ENCODE measurements around the gene IPO5. TPM values are rescaled to one million over a fixed set of nuclear protein-coding genes. Genes with fewer than 3 reads are reported as not detected.

The IPO5 gene
- total RNA-seq, 1 donor from 2014 or later, result 83.6 TPM

GRCh38 chr13:97913206-97913605, 40.3 kb upstream of the IPO5 start:
- no peak for TF ChIP-seq CTCF (IDR thresholded peaks at IDR 0.05)
- Histone ChIP-seq H3K36me3 (no peaks in the 10 kb centered on the region), H3K27ac (no peak overlapping the region), H3K4me3 (no peak overlapping the region), H3K4me1 (no peaks in the 10 kb centered on the region), H3K9me3 (peaks cover 4% of the 10 kb centered on the region), H3K27me3 (ENCODE audit: low read depth) (no peaks in the 10 kb centered on the region)
- no peak for DNase-seq
- ATAC-seq, result no peak
- intact Hi-C loops (cut with DNase I), result no loop called here

- ATAC-seq, result no peak
- H3K27ac ChIP-seq, result no peak overlapping the region
- no peak overlapping the region for H3K4me3 ChIP-seq
- no peaks in the 10 kb centered on the region for H3K4me1 ChIP-seq
- H3K36me3 ChIP-seq, result no peaks in the 10 kb centered on the region
- TF ChIP-seq CTCF (IDR thresholded peaks at IDR 0.05), result no peak
- no peak for DNase-seq
- H3K27me3 ChIP-seq (ENCODE audit: low read depth), result no peaks in the 10 kb centered on the region
- peaks cover 4% of the 10 kb centered on the region for H3K9me3 ChIP-seq
- intact Hi-C loops (cut with DNase I), result no loop called here
These were observed 38.9 kb upstream of the IPO5 start for GRCh38 chr13:97914540-97914939.

GRCh38 chr13:97921176-97921816, 32.2 kb upstream of the IPO5 start:
- H3K4me1 ChIP-seq, result no peaks in the 10 kb centered on the region
- no peaks in the 10 kb centered on the region for H3K36me3 ChIP-seq
- DNase-seq (no peak), ATAC-seq (no peak)
- intact Hi-C loops (cut with DNase I), result no loop called here
- no peak overlapping the region for H3K27ac ChIP-seq
- H3K4me3 ChIP-seq, result no peak overlapping the region
- no peaks in the 10 kb centered on the region for H3K9me3 ChIP-seq
- H3K27me3 ChIP-seq (ENCODE audit: low read depth), result no peaks in the 10 kb centered on the region
- no peak for TF ChIP-seq CTCF (IDR thresholded peaks at IDR 0.05)

- no peak overlapping the region for H3K27ac ChIP-seq
- H3K9me3 ChIP-seq, result no peaks in the 10 kb centered on the region
- no peak for ATAC-seq
- no peak for TF ChIP-seq CTCF (IDR thresholded peaks at IDR 0.05)
- no peak for DNase-seq
- no peaks in the 10 kb centered on the region for H3K27me3 ChIP-seq (ENCODE audit: low read depth)
- H3K4me3 ChIP-seq, result no peak overlapping the region
- no peaks in the 10 kb centered on the region for H3K36me3 ChIP-seq
- no peaks in the 10 kb centered on the region for H3K4me1 ChIP-seq
- intact Hi-C loops (cut with DNase I), result no loop called here
These were observed 25.2 kb upstream of the IPO5 start for GRCh38 chr13:97928301-97928700.

DNA sequence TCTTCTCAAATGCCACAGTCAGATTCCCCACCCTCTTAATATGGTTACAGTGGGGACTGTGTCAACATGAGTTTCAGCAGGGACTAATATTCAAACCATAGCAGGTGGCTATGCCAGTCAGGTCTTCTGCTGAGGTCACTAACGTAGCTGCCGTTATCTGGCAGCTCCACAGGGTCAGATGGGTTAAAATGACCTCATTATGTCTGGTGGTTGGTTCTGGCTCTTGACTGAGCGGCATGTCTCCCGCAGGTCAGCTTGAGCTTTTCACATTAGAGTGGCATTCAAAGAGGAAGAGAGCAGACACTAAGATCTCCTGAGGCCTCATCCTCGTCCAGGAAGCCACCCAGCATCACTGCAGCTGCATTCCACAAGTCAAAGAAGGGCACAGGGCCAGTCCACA, 21.4 kb upstream of the IPO5 start:
- Histone ChIP-seq H3K27me3 (ENCODE audit: low read depth) (no peaks in the 10 kb centered on the region), H3K4me1 (no peaks in the 10 kb centered on the region), H3K9me3 (no peaks in the 10 kb centered on the region), H3K36me3 (no peaks in the 10 kb centered on the region), H3K27ac (no peak overlapping the region), H3K4me3 (no peak overlapping the region)
- DNase-seq (no peak), ATAC-seq (no peak)
- no peak for TF ChIP-seq CTCF (IDR thresholded peaks at IDR 0.05)
- intact Hi-C loops (cut with DNase I), result no loop called here
